HTR-8/SVneo (cell line): ENCODE data around the gene AATF.

Experiments
- DNase-seq: peaks from one replicate; pipeline ENCODE4 v3.0.0; 2011; ENCODE audit warnings: low spot score, mixed read lengths; ENCODE audit not compliant: insufficient read length
- FAIRE-seq: peaks from 2 replicates; lab custom pipeline; 2011; peaks lifted over from hg19 to GRCh38; lab: Jason Lieb, UNC

AATF gene

DNA sequence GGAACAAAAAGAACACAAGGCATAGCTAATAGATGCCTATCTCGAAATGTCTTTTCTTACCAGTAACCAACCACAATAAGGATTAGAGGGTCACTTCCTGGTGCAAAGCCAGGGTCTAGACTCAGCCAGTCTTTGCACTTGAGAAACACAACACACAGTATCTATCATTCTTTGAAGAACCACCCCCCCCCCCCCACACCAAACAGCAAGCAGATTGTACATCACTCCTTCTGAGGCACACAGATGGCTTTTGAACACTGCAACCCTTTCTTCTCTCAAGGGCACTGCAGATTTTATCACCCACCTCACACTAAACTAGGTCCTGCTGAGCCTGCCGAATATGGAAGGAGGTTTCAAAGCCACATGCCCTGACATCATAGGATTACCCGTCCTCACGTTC lies 145.6 kb downstream of the AATF start:
- FAIRE-seq (no peak), DNase-seq (no peak)

DNA sequence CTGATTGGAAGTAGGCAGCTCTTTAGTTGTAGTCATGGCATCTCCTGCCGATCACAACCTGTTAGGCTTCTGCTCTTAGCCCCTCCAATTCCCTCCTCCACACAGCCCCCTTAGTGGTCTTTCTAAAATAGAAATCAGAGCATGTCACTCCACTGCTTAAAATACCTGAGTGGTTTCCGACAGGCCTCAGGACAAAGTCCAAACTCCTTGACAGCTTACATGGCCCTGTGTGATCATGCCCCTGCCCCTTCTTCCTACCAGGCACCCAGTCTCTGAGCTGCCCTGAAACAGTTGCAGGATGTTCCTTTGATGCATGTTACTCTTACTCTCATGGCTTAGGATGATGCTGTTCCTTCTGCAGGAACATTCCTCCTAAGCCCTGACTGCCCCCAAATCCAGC lies 147.3 kb downstream of the AATF start:
- no peak for FAIRE-seq
- no peak for DNase-seq

DNA sequence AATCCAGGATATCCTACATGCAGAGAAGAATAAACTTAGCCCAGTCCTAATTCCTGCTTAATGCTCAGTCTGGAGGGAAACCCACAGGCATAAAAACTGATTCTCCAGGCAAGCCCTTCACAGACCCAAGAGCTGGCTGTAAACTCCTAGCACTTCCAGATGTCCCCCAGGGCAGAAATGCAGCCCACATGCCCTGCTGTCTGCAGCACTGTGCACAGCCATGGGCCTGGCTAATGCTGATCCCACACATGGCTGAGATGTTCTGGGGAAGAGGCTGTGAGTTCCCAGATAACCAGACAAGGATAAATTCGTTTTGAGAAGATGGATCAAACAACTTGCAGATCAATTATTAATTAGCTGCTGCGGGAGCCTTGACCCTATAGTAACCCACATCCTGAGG lies 148.4 kb downstream of the AATF start:
- no peak for FAIRE-seq

DNA sequence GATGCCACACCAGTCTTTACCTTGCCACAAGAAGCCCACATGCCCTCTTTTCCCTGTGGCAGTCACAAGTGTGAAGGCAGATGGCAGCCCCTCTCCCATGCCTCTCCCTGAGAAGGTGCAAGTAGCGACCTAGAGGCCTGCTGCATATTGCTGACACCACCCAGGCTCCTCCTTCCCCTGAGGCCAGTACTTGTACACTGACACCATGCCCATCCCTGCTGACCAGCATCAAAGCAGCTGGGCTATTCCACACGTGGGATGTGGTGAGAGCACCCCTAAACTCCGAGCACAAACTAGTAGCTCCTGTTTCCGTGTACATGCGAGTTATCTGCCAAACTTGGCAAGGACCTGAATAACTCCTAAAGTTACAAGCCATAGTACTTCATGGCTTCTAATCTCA lies 149.4 kb downstream of the AATF start:
- FAIRE-seq (no peak), DNase-seq (no peak)

More for the DNA sequence above, 148.4 kb downstream of the AATF start:
- DNase-seq = no peak

DNA sequence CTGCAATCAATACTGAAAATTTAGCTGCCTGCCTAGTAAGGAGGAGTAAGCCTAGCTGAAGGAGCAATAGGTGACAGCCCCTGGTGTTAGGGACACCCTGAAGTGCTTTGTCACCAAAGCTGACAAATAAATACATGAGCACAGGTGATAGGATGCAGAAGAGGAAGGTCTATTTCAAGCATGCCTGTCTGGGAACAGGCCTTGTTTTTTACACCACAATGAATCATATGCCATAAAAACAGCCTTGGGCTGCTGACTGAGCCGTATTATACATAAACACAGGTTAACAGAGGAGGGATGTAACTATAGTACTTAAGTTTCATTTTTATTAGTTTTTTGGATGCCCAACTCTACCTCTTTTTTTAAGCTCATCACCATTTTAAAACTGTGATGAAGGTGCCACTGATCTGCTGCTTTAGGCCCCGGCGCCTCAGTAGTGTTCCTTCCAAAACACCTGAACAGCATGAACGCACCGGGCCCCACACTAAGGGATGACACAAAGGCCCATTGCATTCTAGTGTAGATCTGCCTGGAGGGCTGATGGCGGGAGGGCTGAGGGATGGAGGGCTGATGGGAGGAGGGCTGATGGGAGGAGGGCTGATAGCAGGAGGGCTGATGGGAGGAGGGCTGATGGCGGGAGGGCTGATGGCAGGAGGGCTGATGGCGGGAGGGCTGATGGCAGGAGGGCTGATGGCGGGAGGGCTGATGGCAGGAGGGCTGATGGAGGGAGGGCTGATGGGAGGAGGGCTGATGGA lies 150.3 kb downstream of the AATF start:
- no peak for FAIRE-seq
- no peak for DNase-seq

DNA sequence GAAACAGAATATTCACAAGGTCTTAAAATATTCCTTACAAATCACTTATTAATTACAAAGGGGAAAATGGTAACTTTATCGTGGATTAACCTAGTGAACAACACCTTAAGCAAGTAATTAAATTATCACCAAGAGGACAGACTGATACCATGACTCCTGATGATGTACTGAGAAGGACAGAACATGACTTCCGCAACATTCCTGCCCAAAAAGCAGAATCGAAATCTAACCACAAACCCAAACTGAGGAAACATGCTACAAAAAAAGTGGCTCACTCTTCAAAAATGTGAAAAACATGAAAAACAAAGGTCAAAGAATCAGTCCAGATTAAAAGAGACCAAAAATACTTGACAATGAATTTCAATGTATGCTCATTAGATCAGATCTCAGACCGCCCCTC lies 151.5 kb downstream of the AATF start:
- FAIRE-seq (no peak), DNase-seq (no peak)

DNA sequence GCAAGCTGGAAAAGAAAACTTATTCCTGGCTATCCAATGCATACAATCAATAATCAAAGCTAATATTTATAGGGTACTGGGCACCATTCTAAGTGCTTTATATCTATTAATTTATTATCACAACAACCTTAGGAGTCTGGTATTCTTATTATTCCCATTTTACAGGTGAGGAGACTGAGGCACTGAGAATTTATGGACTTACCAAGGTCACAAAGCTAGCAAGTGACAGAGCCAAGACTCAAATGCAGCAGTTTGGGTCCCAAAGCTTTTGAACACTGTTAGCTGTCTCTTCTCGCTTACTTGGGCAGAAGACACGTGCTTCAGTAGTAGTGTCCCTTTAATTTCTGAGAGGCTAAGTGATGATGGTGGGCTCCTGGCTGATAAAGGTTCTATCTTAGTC lies 152.6 kb downstream of the AATF start:
- FAIRE-seq = no peak

DNA sequence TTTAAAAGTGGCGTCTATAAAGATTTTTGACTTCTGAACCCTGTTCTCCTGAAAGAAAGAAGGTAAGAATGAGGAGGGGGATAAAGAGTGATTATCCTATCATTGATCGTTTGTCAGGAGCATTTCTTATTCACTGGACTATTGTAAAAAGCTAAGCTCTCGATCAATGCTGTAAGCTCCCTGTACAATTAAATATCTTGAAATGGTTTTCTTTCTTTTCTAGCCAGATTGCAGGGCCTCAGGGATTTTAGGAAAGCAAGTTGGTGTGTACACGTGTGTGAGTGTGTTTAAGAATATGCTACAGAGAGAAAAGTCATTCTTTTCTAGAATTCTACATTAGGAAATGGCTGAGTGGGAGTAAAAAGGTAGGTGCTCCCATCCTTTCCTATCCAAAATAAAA lies 154.5 kb downstream of the AATF start:
- no peak for FAIRE-seq
- no peak for DNase-seq

More for the DNA sequence above, 152.6 kb downstream of the AATF start:
- DNase-seq = no peak

DNA sequence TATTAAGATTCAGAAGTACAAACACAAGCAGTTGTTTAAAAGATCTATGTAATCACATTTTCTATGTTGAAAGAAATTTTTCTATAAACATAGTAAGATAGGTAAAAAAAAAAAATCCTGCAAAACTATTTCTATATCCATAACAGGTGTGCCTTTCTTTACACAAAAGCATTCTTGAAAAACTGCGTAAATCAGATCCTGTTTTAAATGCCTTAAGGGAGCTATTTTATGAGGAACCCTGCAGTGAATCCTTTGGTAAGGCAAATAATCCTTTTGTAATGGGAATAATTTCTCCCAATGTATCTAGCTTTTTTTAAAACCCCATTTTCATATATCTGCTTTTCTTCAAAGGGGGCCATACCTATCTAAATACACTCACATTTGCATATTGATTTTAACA lies 157.3 kb downstream of the AATF start:
- DNase-seq (no peak), FAIRE-seq (no peak)
